HuH-7 (cell line): ENCODE measurements around the gene SLC15A1.
A peak's percentile ranks its signal among the peaks of the same experiment; 100 is the strongest.
"Not testable (repeated sequence)": the region's sequence is repeated elsewhere in the genome, so short reads cannot be mapped to it uniquely, and the experiment has no call there.

Experiments
- DNase-seq: peaks from one replicate; pipeline ENCODE4 v3.0.0; 2011; ENCODE audit warnings: low spot score

SLC15A1 gene

DNA sequence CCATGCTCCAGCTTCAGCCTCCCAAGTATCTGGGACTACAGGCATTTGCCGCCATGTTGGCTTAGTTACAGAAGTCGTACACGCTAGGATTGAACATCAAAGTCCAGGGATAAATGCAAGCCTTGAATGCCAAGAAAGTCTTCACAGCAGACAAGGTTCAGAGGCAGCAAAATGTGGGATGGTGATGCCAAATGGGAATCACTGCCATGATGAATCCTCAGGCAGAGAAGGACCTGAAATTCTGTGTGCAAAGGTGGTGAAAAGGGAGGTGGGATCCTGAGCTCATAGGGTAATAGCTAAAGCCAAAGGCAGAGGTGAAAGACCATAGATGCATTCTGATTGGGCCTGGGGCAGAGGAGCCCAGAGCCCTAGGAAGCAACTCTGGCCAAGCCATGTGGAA, 96.2 kb downstream of the SLC15A1 start:
- no peak for DNase-seq

DNA sequence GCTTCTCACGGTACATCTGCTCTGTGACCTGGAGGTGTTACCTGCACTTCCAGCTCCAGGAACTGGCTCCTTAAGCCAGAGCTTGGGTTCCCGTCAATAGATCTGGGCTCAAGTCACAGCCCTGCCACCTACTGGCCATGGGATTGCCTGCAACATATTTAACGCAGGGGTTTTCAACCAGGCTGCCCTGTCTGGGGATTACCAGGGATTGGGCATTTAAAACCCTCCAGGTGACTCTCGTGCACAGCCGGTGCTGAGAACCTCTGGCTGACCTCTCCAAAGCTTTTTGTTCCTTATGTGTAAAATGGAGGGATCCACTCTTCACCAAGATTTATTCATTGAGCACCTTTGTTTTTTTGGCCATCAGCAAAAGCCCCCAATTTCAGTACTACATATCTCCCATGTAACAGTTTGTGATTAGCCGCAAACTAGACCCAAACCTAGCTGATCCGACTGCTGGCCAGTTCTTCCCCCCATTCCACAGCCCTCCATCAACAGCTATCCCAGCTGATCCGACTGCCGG, 98.9 kb downstream of the SLC15A1 start:
- DNase-seq, result peak; percentile 64

- DNase-seq, result no peak
Observed at GRCh38 chr13:98652721-98653462, 99.6 kb downstream of the SLC15A1 start.

- DNase-seq, result no peak
Observed at GRCh38 chr13:98652276-98652675, 100.2 kb downstream of the SLC15A1 start.

DNA sequence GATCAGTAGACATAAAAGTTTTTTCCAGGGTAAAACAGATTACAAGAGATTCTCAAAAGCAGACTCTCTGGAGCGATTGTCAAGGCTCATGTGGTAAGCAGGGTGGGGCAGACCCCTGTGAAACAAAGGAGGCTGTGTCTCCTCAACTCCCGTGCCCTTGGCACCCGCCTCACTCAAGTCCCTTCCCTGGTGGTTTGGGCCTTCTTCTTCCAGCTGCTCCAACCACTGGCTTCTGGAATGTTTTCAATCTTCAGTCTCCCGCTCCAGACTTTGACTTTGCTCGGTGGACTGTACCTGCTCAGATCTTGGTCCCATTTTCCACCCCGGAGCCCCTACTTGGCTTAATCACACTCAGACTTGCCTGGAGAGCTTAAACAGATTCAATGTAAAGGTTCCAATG, 100.7 kb downstream of the SLC15A1 start:
- DNase-seq, result no peak

DNA sequence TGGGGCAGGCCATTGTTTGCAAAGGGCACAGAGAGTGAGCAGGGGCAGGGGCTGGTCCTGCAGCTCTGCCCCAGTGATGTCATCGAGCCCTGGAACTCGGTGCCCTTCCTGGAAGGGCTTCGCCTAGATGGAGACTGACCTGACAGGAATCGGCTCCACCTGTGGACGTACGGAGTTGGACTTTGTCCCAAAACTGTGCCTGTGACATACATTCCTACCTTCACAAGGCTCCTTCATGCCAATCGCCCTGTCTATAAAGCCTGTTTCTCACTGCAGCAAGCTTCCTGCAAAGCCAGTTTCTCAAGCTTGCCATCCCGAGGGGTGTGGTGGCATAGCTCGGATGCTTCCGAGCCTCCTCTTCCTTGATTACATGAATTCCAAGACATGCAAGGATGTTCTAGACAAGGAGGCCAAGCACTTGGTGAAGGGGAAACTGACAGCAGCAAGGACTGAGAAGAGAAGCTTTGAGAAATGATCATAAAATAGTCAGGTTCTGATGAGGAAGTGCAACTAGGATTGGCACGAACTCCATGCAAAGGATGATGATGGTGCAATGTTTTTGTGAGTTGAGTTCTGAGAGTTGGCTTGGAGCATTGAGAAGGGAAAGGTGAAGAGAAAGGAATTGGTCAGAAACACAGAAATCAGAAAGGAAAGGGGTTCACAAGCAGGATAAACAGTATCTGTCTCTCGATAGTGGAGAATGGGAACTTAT, 101.9 kb downstream of the SLC15A1 start:
- DNase-seq, result no peak

GRCh38 chr13:98649861-98650260, 102.6 kb downstream of the SLC15A1 start:
- DNase-seq, result no peak

DNA sequence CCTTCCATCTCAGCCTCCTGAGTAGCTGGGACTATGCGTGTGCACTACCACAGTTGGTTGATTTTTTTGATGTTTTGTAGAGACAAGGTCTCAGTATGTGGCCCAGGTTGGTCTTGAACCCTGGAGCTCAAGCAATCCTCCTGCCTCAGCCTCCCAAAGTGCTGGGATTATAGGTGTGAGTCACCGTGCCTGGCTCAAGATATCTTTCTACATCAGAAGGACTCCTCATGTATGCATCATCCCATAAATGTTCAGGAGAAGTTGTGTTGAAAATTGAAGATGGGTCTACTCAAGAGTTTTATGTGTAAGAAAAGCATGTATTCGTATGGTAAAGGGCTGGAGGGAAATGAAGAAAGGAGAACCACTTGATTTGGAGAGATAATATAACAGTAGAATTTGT, 103.8 kb downstream of the SLC15A1 start:
- no peak for DNase-seq

- DNase-seq, result no peak
Observed at GRCh38 chr13:98648141-98648540, 104.3 kb downstream of the SLC15A1 start.

- no peak for DNase-seq
Observed at GRCh38 chr13:98647121-98647520, 105.4 kb downstream of the SLC15A1 start.

DNA sequence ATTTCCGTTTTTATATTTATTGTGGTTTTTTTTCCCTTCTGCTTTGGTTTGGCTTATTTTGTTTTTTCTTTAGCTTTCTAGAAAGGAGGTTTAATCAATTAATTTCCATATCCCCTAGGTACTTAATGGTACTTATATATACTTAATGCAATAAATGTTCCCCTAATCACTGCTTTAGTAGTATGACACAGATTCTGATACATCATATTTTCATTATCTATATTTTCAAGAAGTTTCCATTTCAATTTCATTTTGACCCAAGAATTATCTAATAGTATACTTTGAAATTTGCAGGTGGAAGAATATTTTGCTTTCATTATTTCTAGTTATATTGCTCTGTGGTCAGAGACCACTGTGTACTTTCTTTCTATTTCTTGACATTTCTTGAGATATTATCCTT, 109.0 kb downstream of the SLC15A1 start:
- DNase-seq, result no peak

- no peak for DNase-seq
Observed at GRCh38 chr13:98641075-98641474, 111.4 kb downstream of the SLC15A1 start.

GRCh38 chr13:98639785-98640184, 112.7 kb downstream of the SLC15A1 start:
- DNase-seq, result not testable (repeated sequence)

DNA sequence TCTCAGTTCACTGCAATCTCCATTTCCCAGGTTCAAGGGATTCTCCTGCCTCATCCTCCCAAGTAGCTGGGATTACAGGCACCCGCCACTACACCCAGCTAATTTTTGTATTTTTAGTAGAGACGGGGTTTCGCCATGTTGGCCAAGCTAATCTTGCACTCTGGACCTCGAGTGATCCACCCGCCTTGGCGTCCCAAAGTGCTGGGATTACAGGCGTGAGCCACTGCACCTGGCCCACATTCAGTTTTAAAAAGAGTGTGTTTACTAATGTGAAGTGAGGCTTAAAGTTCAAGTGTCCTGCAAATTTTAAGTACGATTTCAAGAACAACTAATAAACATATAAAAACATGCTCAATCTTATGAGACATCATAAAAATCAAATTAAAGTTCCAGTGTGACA, 114.1 kb downstream of the SLC15A1 start:
- not testable (repeated sequence) for DNase-seq
